ENCODE results near the gene PRMT1.

PRMT1 gene

GRCh38 chr19:49651820-49652550, 25.1 kb upstream of the PRMT1 start:
- DNase-seq (ENCODE audit: low read depth): no peak

- no peak for DNase-seq (ENCODE audit: low read depth)
Observed at GRCh38 chr19:49652551-49653465, 24.3 kb upstream of the PRMT1 start.

- no peak for DNase-seq (ENCODE audit: low read depth)
Observed at GRCh38 chr19:49653466-49653806, 23.6 kb upstream of the PRMT1 start.

GRCh38 chr19:49654581-49654980, 22.5 kb upstream of the PRMT1 start:
- DNase-seq (ENCODE audit: low read depth): no peak

DNA sequence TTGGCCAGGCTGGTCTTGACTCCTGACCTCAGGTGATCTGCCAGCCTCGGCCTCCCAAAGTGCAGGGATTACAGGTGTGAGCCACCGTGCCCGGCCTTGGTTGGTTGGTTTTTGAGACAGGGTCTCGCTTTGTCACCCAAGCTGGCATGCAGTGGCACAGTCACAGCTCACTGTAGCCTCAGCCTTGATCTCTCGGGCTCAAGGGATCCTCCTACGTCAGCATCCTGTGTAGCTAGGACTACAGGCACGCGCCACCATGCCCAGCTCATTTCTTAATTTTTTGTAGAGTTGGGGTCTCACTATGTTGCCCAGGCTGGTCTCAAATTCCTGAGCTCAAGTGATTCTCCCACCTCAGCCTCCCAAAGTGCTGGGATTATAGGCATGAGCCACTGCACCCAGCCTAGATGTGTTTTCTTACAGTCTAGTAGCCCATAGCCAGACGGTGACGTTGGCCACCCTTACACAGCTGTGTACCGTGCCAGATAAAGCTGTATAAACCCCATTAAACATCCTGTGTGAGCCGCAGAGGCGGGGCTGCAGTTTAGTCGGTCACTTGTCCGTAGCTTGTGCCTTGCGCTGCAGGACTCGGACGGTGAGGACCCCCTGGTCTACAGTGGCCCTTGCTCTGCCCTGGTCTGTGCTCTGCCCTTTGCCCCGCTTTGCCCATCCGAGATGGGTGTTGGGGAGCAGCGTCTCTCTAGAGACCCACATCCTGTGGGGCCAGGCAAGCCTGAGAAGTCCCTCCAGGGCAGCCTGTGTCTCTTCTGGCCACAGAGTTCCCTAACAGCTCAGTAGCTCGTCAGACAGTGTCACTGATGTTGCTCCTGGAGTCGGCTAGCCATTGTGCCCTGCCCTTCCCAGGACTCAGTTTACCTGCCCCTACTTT, 21.3 kb upstream of the PRMT1 start:
- DNase-seq (ENCODE audit: low read depth): no peak

GRCh38 chr19:49656456-49657109, 20.5 kb upstream of the PRMT1 start:
- DNase-seq (ENCODE audit: low read depth): no peak

- DNase-seq (ENCODE audit: low read depth): no peak
Observed at GRCh38 chr19:49657493-49658138, 19.5 kb upstream of the PRMT1 start.

GRCh38 chr19:49658139-49658517, 18.9 kb upstream of the PRMT1 start:
- no peak for DNase-seq (ENCODE audit: low read depth)

GRCh38 chr19:49658566-49659442, 18.3 kb upstream of the PRMT1 start:
- no peak for DNase-seq (ENCODE audit: low read depth)

DNA sequence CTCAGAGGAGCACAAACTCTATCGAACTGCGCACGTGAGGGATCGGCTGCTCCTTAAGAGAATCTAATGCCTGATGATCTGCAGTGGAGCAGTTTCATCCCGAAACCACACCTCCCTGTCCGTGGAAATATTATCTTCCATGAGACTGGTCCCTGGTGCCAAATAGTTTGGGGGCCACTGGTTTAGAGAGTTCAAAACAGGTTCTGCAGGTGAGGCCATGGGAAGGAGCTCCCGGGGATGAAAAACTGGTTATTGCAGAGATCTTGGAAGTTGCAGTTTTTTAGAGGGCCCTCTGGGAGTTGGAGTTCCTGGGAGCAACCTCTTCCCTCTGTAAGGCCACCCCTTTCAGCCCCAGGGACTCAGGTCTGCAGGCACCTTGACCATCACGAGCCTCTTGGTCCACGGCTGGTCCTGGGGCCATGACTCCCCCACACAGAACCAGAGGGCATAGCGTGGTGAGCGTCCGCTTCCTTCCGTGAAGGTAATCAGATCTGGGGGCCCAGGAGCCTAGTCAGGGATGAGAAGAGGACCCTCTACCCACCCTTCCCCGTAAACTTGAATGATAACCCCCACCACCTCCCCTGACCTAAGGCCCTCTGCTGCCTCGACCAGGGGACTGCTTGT, 16.6 kb upstream of the PRMT1 start:
- no peak for DNase-seq (ENCODE audit: low read depth)

DNA sequence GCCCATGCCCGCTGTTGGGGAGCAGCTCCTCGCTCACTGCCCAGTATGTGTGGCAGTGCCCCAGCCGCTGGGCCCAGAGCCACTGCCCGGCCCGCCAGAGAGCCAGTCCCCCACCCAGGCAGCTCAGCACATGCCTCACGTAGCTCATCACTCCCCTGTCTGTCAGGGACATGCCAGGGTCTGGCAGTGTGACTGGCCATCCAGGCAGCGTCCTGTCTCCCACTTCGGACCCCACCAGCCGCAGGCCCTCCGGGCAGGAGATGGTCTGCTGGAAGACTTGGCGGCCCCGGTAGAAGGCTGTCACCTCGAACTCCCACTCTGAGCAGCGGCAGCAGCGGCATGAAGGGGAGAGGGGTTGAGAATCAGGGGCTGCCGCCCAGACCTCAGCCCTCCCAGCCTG, 15.1 kb upstream of the PRMT1 start:
- no peak for DNase-seq (ENCODE audit: low read depth)

GRCh38 chr19:49663224-49663623, 13.8 kb upstream of the PRMT1 start:
- DNase-seq (ENCODE audit: low read depth): no peak

- peak; percentile 61 for DNase-seq (ENCODE audit: low read depth)
Observed at GRCh38 chr19:49664171-49665035, 12.7 kb upstream of the PRMT1 start.

- DNase-seq (ENCODE audit: low read depth): no peak
Observed at GRCh38 chr19:49665036-49665350, 12.1 kb upstream of the PRMT1 start.

DNA sequence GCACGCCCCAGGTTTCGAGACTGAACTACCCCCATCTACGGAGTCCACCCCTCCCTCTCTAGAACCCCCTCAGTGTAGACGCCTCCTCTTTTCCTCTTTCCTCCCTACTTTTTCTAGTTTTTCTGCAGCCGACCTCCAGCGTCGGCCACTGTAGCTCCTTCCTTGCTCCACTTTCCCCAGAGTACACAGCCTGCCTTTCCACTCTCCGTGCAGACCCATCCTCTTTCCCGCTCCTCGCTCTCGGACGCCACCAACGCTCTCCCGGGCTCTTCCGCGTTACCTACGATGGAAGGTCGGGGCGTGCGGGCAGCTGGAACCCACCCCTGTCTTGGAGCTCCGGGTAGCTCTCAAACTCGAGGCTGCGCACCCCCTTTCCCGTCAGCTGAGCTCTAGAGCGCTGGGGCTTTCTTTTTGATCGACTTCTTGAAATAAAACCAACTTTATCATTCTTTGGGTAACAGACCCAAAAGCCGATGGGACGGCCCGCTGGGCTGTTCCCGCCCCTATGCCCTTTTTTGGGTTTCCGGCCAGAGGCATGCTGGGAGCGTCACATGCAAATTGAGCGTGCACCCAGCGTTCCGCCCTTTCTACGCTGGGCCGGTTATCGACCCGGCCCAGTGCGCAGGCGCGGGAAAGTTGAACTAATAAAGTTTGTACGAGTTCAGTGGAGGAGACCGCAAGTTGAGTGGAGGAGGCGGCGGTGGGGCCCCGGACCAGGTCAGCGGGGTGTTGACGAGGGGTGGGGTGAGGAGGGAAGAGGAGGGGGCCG, 11.5 kb upstream of the PRMT1 start, which contains the start of the genes BCL2L12 and IRF3:
BCL2L12 (plus strand) TSS at position 583 of the 769 bp plus-strand sequence. CDS start 760 bp downstream, outside the sequence.
IRF3 (minus strand) TSS at position 507 of the 769 bp plus-strand sequence. CDS start 1,019 bp downstream, outside the sequence.
- DNase-seq (ENCODE audit: low read depth): peak; percentile 95

- DNase-seq (ENCODE audit: low read depth): no peak
Observed at GRCh38 chr19:49666120-49666444, 11.0 kb upstream of the PRMT1 start.

DNA sequence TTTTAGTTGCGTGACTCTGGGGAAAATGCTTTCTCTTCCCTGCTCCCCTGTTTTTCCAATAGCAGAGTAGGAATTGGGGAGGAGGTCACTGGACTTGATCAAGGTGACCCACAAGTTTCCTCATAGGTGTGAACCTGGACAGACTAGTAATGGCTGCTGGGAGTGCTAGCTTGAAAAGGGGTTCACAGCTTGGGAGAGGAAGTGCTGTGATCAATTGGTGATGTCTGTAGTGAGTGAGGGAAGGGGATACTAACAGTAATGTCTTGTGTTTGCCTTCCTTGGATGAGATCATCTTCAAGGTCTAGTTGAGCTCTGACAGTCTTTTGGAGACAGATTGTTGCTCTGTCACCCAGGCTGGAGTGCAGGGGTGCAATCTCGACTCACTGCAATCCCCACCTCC, 9.6 kb upstream of the PRMT1 start:
- DNase-seq (ENCODE audit: low read depth): no peak

- DNase-seq (ENCODE audit: low read depth): no peak
Observed at GRCh38 chr19:49669516-49669915, 7.6 kb upstream of the PRMT1 start.
